HG03521 (cell line): ENCODE measurements around the gene PHF12.

Source experiments
- ATAC-seq: cut with Tn5 transposase; IDR thresholded peaks from one replicate; pipeline ENCODE4 v1.9.1; 2021; ENCODE audit warnings: mild to moderate bottlenecking, moderate library complexity; ENCODE audit not compliant: unreplicated experiment

The PHF12 gene

DNA sequence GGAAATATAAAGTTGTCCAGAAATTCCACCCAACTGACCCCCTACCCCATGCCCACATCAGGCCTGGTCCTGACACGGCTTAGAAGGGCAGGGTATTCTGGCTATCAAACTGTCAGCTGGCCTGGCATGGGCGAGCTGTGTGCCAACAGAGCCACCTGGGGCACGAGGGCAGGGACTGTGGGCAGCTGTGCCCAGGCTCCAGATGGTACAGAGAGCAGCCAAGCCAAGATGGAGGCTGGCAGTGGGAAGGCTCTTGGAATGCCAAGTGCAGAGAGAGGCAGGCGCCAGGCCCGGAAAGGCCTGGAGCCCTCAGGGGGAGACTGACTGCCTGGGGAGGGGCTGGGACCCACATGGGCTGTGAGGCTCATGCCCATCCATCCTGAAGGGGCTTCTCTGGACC, 24.3 kb upstream of the PHF12 start:
- no peak for ATAC-seq

DNA sequence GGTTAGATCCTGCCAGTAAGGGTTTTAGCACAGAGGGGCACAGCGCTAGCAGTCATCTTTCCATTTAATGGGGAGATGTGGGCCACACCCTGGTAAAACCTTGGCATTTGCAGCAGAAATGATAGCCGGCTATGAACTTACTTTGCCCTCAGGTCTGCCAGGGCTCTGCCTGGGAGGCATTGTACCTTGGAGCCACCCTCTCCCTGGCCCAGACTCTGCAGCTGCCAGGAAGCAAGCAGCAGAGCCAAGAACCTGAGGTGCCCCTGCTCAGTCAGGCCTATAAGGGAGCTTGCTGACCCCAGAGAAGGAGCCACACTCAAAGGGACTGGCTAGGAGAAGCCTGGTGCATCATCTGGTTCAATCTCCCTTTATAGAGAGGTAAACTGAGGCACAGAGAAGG, 23.7 kb upstream of the PHF12 start:
- no peak for ATAC-seq

DNA sequence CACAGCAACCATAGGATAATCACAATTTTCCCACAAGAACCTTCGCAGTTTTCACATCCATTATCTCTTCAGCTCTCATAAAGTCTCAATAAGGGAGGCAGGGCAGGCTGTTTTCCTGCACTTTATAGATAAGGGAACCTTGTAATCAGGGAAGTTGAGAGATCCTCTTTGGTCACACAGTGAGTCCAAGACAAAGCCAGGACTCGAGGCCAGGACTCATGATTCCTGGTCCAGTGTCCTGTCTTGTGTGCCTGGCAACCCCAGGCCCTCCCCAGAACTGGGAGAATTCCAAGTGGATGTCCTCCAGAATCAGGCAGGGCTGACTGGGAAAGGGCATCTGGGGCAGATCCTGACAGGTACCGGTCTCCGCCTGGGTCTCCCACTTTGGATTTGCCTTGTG, 23.1 kb upstream of the PHF12 start:
- no peak for ATAC-seq

DNA sequence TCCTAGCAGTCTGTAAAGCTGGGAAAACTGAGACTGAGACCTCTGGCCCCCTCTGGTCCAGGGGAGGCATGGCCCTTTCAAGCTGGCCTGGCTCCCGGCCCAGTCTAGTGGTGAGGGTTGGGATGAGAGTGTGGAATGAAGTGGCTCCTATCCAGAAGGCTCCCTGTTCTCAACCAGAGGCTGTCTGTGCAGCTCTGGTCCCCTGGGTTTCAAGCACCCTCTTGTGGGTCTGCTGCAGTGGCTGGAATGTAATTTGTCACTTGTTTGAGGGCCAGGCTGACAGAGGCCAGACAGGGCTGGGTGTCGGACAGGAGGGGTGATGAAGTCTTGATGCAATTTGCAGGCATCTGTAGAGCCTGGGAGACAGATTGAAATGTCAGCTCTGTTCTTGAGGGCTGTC, 22.1 kb upstream of the PHF12 start:
- no peak for ATAC-seq

DNA sequence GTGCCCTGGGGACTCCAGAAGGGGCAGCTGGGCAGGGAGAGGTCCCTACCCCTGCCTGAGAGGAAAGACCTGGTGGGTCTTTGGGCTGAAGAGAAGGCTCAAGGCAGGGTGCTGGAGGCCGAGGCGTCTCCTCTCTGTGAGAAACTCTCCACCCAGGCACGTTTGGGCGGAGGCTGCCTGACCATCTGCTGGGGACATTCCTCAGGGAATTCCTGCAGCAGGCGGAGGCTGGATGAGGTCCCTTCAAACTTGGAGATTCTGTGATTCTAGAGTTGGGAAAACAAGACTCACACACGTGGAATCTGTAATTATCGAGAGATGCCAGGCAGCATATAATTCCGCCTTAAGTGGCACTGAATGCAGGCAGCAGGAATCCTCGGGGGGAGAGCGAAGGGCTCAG, 21.1 kb upstream of the PHF12 start:
- no peak for ATAC-seq

DNA sequence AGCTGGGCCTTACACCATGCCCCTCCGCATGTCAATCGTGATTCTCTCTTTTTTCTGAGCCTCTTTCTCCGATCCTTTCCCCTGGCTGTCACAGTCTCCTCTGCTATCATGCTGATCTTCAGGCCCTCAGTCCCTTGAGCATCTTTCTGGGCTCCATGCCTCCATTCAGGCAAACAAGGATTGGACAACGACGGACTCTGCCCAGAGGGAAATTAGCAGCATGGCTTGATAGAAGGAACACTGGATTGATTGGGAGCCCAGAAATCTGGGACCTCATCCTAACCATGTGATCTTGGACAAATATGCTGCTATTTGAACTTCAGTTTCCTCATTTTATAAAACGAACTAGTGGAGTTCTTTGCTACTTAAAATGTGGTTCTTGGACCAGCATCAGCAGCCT, 19.6 kb upstream of the PHF12 start:
- ATAC-seq, result no peak

DNA sequence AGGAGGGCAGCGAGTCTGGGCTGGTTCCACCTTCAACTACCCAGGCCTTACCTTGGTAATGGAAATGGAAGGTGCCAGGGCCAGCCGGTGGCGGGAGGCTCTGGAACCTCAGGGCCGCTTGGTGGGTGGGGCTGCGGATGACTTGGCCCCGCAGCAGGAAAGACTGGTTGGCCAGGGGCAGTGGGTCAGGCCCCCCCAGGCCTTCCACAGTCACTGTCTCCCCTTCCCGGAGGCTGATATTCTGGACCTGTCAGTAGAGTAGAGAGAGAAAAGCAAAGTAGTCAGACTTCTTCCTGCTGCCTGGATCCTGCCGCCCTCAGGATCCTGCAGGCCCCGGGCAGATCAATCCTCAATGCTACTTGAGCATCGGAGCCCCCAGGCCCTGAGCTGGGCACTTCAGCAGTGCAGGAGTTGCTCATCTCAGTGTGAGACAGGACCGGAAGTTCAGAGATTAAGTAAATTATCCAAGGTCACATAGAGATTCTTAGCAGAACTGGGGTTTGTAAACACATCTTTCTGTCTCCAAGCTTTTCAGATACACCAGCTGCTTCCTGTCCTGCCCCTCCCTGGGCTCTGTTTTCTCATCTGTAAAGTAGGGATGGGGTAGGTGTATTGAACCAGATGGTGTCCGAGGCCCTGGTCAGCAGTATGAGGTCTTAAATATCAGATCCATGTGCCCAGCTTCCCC, 18.5 kb upstream of the PHF12 start:
- no peak for ATAC-seq

DNA sequence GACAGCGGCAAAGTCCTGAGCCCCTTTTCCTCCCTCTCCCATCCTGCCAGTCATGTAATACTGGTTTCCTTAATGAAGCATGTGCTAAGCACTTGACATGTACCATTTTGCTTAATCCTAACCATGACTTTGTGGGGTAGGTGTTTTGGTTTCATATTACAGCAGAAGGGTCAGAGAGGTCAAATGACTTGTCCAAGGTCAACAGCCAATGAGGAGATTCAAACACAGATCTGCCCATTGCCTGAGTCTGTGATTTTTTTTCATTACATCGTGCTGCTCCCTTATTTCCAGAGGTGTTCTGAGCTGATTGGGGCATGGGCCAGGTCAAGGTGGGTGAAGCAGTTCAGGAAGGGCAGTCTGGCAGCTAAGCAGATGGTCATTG, 17.6 kb upstream of the PHF12 start:
- no peak for ATAC-seq

DNA sequence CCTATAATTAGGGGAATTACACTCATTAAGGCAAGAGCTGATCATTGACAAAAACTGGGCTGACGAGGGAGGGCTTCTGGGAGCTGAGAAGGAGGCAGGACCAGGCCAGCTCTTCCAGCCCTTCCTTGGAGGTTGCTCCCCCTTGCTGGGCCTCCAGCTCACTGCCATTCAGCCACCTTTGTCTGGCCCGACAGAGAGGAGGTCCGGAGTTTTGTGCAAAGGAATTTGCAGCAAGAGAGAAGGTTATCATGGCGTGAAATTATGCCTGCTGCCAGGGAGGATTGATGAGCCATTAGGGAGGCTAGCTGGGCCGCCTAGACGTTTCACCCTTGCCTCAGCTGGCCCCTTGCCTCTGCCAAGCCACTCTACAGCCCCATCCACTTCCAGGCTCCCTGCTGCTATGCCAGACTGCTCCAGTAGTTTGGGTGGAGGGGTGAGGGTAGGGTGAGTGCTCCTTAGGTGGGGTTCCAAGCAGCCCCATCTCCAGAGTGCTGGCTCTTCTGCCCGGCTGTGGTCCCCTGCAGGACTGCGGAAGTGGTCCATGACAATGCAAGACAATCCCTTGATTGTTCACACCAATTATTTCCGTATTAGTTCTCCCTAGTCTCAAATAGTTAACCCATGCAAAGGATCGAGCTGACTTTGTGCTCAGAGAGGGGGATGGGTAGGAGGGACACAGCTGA, 17.1 kb upstream of the PHF12 start:
- no peak for ATAC-seq

DNA sequence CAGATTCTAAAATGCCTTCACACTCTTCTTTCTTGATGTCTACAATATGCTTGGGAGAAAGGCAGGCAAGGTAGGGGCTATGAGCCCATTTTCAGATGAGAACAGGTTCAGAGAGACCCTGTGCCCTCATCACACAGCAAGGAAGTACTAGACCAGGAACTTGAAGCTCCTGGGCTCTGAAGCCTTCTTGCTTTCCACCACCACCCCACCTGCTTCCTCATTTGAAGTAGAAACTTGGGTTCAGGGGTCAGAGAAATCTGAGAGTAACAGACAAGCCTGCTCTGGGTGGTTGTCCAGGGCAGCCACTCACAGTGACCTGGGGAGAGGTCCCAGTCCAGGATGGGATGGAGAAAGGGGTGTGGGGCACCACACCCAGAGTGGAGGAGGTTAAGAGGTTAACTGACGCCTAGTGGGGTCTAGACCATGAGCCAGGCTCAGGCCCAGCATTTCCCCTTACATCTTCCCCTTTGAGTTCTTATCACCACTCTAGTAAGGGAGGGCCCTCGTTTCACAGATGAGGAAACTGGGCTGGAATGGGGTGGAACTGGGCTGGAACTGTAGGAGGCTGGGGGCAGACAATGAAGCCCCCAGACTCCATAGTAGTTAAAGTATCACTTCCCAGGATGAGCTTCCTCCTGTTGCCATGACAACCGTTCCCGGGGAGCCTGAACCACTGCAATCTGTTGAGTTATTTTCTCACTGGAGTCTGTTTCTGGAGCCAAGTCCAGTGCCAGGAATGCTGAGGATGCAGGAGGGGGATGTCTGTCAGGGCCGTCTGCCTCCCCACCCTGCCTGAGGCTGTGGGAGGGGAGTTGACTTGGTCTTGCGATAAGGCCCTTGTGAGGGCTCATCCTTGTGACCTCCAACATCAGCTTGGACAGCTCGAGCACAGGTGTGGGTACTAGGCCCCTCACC, 16.2 kb upstream of the PHF12 start:
- no peak for ATAC-seq

DNA sequence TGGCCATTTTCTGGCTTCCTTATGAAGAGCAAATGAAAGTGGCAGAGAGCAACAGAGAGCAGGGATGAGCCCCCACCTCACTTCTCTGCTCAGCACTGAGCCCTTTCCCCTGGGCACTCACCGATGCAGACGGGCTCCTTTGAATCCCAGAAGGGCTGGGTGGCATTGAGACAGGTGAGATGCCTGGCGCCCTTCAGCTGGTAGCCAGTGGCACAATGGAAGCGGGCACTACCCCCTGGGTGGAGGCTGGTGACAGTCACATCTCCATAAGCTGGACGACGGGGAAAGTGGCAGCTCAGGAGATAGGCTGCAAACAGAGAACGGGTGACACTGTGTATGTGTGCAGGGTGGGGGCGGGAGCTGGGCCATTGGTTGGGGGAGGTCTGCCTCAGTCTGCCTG, 12.5 kb upstream of the PHF12 start:
- ATAC-seq, result no peak

DNA sequence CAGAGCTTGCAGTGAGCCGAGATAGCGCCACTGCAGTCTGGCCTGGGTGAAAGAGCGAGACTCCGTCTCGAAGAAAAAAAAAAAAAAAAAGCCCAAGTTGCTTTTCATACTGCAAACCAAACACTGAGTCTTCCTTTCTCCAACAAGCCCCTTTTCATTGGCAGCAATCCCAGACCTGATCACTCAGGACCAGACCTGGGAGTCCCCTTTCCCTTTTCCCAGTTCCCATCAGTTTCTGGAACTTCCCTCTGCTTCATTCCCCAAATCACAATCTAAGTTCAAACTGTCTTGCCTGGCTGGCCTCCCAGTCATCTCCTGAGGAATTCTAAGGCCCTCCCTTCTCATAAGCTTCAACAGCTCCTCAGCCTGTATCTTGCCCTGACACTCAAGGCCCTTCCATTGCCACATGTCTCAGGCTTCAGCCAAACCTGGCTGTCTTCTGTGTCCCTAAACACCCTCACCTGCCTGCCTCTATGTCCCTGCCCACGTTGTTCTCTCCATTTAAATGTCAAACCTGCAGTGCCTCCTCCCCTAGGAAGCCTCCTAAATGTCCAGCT, 11.8 kb upstream of the PHF12 start:
- no peak for ATAC-seq

DNA sequence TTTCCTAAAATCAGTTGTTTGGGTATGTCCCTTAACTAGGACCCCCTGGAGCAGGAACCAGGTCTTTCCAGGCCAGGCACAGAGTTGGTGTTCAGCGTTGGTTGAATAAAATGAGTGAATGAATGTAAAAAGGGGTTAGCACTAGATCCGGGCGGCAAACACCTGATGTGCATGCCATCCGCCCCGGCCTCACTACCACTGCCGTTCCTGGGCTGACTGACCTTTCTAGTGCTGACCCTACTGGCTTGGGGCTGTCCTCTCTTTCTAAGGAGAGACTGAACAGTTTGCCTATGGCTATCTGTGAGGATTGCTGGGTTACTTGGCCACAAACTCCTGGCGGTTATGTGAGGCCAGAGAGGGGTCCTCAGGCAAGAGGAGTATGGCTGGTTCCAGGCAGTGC, 10.1 kb upstream of the PHF12 start:
- ATAC-seq, result no peak

DNA sequence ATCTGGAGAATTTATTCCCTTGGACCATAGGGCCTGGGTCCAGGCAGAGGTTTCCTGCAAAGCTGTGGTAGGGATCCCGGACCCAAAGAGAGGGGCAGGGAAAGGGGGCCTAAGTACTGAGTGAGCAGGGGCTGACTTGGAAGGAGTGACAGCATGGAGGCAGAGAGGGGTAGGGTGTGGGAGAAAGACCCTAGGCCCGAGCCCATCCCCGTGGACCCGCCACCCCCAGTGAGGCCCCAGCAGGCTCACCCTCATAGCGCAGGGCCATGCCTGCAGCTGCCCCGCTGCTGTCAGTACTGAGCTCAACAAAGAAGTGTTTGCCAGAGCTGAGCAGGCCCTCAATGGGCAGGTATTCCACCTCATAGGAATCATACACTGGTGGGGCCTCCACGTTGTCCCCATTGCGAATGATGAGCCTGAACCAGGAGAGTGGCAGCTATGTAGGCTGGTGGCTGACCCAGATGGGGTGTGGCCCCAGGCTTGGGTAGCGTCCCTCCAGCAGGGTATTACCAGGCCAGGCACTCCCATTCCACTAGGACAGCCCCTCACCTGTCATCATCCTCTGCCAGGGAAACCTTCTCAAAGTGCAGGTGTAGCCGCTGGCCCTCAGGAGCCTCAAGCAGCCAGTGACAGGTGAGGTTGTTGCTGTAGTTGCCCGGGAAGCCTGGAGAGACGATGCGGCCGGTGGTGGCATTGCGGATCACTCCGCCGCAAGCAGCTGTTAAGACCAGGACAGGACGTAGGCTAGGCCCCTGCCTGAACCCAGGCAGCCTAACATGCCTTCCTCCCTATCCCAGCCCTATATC, 9.1 kb upstream of the PHF12 start:
- ATAC-seq, result no peak

DNA sequence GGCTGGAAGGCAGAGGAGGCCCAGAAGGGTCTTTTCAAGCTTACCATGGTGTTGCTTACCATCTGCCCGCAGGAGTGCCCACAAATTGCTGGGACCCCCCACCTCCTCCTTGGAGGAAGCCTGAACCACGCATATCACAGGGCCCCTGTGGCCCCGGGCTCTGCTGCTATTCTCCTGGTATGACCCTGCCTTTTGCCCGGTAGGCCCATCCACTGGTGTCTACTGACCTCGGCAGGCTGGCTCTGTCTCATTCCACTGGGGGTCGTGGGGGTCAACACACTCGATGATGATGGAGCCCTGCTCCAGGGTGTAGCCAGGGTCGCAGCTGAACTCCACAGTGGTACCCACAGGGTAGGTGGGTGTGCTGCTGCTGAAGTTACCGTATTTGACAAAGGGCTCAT, 8.2 kb upstream of the PHF12 start:
- no peak for ATAC-seq

DNA sequence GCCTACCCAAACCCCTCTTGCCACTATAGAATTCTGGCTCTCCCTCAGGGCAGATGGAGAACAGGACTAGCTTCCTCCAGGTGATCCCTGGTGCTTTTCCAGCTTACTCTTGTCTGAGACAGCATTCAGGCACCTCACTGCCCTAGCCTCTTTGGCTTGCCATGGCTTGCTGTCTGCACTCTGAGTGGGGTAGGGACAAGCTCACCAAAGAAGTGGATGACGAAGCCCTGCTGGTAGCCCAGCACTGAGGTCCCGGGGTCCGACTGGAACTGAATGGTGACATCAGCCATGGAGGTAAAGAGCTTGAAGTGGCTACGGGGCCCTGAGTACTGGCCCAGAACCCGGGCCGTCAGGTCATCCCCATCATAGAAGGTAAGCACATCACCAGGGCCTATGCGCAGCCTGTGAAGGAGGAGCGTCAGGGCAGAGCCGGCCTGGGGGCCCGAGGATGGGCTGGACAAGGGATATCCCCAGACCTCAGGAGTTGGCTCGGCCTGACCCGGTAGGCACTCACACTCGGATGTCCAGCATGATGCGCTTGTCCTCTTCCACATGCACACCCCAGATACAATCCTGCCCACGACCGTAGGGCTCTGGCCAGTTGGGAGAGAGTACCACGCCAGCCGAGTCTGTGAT, 7.6 kb upstream of the PHF12 start:
- ATAC-seq, result no peak

DNA sequence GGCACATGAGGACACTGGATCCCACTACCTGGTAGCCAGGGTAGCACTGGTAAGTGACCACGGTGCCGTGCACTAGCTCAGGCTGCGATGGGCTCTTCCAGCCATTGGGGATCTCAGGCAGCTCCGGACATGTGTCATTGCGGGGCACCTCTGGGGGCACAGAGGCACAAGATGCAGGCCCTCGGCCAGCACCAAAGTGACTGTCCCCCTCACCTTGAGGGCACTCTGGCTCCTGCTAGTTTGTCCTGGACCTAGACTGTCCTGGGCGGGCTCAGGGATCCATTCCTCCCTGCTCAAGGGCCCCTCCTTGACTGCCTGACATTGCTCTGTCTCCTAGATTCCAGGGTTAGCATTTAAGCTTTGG, 6.7 kb upstream of the PHF12 start:
- ATAC-seq, result no peak

DNA sequence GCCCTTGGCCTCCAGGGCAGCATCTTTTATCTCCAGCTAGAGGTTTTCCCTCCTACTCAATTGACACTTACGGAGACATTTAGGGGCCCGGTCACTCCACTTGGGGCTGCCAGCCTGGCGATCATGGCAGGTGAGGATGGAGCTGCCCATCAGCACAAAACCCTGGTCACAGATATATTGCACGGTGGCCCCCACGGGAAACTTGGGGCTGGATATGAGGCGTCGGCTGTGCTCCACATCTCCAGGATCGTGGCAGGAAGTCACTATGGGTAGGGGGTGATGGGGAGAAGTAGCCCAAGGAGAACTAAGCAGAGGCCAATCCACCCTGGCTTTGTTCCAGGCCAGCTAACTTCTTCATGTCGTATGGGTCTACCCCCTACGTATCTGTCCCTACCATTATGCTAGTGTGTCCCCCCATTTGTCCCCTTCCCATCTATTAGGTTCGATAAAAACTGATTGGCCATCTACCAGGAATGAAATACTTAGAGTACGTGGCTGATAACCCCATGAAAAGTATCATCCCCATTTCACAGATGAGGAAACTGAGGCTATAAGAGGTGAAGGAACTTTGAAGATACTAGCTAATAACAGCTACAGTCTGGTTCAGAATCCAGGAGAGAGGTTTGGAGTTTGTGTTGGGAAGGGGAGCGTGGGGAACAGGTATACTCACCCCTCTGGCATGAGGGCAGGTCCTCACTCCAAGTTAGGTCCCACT, 6.1 kb upstream of the PHF12 start:
- no peak for ATAC-seq

DNA sequence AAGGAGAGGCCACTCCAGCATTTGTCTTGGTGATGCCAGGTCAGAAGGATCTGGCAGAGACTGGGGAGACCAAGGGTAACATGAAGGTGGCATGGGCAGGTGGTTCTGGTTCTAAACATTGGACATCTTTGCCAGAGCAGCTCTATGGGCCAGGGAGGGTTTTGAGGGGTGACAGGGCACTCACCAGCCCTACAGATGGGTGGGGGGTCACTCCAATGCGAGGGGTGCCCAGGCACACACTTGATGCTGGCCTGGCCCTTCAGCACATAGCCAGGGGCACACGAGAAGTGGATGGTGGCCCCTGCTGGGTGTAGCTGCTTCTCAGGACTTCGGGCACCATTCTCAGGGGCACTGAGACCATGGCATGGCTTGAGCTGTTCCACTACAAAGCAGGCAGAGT, 5.5 kb upstream of the PHF12 start:
- ATAC-seq, result no peak

DNA sequence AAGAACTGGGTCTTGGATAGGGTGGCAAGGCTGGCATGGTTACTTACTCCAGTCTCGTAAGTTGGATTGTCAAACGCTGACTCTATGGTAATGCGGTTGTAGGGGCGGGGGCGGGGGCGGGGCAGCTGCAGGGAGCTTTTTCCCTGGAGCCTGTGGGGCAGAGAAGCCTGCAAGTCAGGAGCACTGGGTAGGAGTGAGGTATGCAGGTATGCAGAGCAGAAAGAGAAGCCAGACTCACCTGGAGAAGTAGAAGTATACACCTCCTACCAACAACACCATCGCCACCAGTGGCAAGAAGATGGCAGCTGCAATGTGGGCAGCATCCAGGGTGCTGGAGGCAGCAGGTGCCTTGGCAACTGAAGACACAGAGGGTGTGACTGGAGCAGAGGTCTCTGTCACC, 4.8 kb upstream of the PHF12 start:
- no peak for ATAC-seq
